Measurements from ENCODE around the gene MATCAP1. TPM values are rescaled to one million over a fixed set of nuclear protein-coding genes. Genes with fewer than 3 reads are reported as not detected.

MATCAP1 gene
- total RNA-seq, 1 experiment from 2014 or later, result 40.8 TPM

DNA sequence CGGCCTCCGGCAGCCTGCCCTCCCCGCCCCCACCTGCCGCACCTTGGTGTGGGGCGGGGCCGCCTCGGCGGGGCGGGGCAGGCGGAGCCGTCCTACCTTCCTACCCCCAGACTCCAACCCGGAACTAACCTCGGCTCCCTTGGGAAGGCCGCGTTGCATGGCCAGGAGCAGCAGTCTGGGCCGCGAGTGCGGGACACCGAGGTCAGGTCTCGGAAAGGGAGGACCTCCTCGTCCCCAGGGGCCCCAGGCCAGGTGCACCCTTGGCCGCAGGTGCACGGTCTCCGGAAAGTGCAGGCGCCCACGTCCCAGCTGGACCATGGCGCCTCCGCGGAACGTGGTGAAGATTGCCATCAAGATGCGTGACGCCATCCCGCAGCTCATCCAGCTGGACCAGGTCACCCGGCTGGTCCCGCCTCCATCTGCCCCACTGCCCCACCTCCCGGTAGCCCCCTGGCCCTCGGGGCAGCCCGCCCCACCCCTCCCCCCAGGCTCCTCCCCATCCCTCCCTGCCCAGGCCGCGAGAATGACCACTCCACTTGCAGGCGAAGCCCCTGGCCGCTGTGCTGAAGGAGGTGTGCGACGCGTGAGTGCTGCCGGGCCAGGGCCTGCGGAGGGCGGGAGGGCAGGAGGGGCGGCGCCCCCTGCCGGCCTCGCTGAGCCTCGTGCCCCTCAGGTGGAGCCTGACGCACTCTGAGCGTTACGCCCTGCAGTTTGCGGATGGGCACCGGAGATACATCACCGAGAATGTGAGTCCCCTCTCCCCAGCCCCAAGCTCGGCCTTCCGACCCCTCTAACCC is 15.4 kb upstream of the MATCAP1 start, which contains the start of gene ELMO3 (continued):
- TF ChIP-seq HMGA2 (CRISPR knock-in tag; IDR thresholded peaks at IDR 0.05) (no peak), ZNF671 (CRISPR knock-in tag; IDR thresholded peaks at IDR 0.05) (no peak; the same call in 1 of the 2 replicates), NFATC4 (CRISPR knock-in tag; IDR thresholded peaks at IDR 0.05) (peak; percentile 52; the same call in 1 of the 2 replicates), JUN (CRISPR knock-in tag; IDR thresholded peaks at IDR 0.05) (no peak), ZNF396 (CRISPR knock-in tag; IDR thresholded peaks at IDR 0.05; ENCODE audit: borderline replicate concordance) (no peak), JAZF1 (CRISPR knock-in tag; IDR thresholded peaks at IDR 0.05) (no peak), ZNF423 (CRISPR knock-in tag; IDR thresholded peaks at IDR 0.05) (no peak), ZNF121 (CRISPR knock-in tag; IDR thresholded peaks at IDR 0.05) (no peak), TP53 (CRISPR knock-in tag; IDR thresholded peaks at IDR 0.05) (0 out of 2 replicates have a peak, but pooled peaks have one; percentile 68), FOXK1 (CRISPR knock-in tag; IDR thresholded peaks at IDR 0.05) (peak; percentile 63; the same call in 1 of the 2 replicates), GTF2I (CRISPR knock-in tag; conservative IDR thresholded peaks at IDR 0.05) (no peak), NR1H2 (CRISPR knock-in tag; IDR thresholded peaks at IDR 0.05) (no peak), NR2C2 (CRISPR knock-in tag; IDR thresholded peaks at IDR 0.05) (no peak), TEAD4 (CRISPR knock-in tag; IDR thresholded peaks at IDR 0.05) (no peak)
- TF ChIP-seq, protein P1, sequence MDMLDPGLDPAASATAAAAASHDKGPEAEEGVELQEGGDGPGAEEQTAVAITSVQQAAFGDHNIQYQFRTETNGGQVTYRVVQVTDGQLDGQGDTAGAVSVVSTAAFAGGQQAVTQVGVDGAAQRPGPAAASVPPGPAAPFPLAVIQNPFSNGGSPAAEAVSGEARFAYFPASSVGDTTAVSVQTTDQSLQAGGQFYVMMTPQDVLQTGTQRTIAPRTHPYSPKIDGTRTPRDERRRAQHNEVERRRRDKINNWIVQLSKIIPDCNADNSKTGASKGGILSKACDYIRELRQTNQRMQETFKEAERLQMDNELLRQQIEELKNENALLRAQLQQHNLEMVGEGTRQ (CRISPR knock-in tag; IDR thresholded peaks at IDR 0.05), result peak; percentile 58
- TF ChIP-seq, protein P2, sequence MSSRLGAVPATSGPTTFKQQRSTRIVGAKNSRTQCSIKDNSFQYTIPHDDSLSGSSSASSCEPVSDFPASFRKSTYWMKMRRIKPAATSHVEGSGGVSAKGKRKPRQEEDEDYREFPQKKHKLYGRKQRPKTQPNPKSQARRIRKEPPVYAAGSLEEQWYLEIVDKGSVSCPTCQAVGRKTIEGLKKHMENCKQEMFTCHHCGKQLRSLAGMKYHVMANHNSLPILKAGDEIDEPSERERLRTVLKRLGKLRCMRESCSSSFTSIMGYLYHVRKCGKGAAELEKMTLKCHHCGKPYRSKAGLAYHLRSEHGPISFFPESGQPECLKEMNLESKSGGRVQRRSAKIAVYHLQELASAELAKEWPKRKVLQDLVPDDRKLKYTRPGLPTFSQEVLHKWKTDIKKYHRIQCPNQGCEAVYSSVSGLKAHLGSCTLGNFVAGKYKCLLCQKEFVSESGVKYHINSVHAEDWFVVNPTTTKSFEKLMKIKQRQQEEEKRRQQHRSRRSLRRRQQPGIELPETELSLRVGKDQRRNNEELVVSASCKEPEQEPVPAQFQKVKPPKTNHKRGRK (CRISPR knock-in tag; IDR thresholded peaks at IDR 0.05; ENCODE audit: borderline replicate concordance), result no peak
- TF ChIP-seq, protein P3, sequence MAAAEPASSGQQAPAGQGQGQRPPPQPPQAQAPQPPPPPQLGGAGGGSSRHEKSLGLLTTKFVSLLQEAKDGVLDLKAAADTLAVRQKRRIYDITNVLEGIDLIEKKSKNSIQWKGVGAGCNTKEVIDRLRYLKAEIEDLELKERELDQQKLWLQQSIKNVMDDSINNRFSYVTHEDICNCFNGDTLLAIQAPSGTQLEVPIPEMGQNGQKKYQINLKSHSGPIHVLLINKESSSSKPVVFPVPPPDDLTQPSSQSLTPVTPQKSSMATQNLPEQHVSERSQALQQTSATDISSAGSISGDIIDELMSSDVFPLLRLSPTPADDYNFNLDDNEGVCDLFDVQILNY (CRISPR knock-in tag; IDR thresholded peaks at IDR 0.05), result no peak
- TF ChIP-seq, protein P4, sequence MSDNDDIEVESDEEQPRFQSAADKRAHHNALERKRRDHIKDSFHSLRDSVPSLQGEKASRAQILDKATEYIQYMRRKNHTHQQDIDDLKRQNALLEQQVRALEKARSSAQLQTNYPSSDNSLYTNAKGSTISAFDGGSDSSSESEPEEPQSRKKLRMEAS (CRISPR knock-in tag; IDR thresholded peaks at IDR 0.05), result peak; percentile 85
- TF ChIP-seq, protein P5, sequence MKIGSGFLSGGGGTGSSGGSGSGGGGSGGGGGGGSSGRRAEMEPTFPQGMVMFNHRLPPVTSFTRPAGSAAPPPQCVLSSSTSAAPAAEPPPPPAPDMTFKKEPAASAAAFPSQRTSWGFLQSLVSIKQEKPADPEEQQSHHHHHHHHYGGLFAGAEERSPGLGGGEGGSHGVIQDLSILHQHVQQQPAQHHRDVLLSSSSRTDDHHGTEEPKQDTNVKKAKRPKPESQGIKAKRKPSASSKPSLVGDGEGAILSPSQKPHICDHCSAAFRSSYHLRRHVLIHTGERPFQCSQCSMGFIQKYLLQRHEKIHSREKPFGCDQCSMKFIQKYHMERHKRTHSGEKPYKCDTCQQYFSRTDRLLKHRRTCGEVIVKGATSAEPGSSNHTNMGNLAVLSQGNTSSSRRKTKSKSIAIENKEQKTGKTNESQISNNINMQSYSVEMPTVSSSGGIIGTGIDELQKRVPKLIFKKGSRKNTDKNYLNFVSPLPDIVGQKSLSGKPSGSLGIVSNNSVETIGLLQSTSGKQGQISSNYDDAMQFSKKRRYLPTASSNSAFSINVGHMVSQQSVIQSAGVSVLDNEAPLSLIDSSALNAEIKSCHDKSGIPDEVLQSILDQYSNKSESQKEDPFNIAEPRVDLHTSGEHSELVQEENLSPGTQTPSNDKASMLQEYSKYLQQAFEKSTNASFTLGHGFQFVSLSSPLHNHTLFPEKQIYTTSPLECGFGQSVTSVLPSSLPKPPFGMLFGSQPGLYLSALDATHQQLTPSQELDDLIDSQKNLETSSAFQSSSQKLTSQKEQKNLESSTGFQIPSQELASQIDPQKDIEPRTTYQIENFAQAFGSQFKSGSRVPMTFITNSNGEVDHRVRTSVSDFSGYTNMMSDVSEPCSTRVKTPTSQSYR (CRISPR knock-in tag; IDR thresholded peaks at IDR 0.05), result 0 out of 2 replicates have a peak, but pooled peaks have one; percentile 72
- TF ChIP-seq, protein P6, sequence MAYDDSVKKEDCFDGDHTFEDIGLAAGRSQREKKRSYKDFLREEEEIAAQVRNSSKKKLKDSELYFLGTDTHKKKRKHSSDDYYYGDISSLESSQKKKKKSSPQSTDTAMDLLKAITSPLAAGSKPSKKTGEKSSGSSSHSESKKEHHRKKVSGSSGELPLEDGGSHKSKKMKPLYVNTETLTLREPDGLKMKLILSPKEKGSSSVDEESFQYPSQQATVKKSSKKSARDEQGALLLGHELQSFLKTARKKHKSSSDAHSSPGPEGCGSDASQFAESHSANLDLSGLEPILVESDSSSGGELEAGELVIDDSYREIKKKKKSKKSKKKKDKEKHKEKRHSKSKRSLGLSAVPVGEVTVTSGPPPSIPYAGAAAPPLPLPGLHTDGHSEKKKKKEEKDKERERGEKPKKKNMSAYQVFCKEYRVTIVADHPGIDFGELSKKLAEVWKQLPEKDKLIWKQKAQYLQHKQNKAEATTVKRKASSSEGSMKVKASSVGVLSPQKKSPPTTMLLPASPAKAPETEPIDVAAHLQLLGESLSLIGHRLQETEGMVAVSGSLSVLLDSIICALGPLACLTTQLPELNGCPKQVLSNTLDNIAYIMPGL (CRISPR knock-in tag; IDR thresholded peaks at IDR 0.05), result peak; percentile 86
- TF ChIP-seq, protein P7, sequence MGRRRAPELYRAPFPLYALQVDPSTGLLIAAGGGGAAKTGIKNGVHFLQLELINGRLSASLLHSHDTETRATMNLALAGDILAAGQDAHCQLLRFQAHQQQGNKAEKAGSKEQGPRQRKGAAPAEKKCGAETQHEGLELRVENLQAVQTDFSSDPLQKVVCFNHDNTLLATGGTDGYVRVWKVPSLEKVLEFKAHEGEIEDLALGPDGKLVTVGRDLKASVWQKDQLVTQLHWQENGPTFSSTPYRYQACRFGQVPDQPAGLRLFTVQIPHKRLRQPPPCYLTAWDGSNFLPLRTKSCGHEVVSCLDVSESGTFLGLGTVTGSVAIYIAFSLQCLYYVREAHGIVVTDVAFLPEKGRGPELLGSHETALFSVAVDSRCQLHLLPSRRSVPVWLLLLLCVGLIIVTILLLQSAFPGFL (CRISPR knock-in tag; IDR thresholded peaks at IDR 0.05; ENCODE audit: borderline replicate concordance), result no peak

Measured in WTC11 (cell line).